Sigmoid colon (tissue), 4 donors: ENCODE measurements around the gene SLC37A4.
A peak's percentile ranks its signal among the peaks of the same experiment; 100 is the strongest.

Experiments
- CTCF ChIP-seq, 4 experiments: fragments of 450-650 bp in 3 of 4; fragments of 200-600 bp in 1 of 4; IDR thresholded peaks; one replicate each; pipeline ENCODE4 v1.5.1; 2016 to 2019; ENCODE audit warnings: antibody characterized with exemption in 4 of 4, mild to moderate bottlenecking in 3 of 4, moderate library complexity in 2 of 4
- EP300 ChIP-seq, 4 donors: sonication (generic); formaldehyde crosslinking; IDR thresholded peaks; one replicate each; pipeline ENCODE4 v1.6.1; 2017; ENCODE audit warnings: antibody characterized with exemption in 4 of 4
- POLR2A ChIP-seq, 2 donors: fragments of 450-650 bp; IDR thresholded peaks; one replicate each; pipeline ENCODE4 v1.6.1; 2016; ENCODE audit warnings: antibody characterized with exemption in 2 of 2, mild to moderate bottlenecking in 2 of 2, moderate library complexity in 2 of 2
- POLR2AphosphoS5 ChIP-seq, 4 donors: sonication (generic); formaldehyde crosslinking; IDR thresholded peaks; one replicate each; pipeline ENCODE4 v1.6.1; 2017; ENCODE audit warnings: antibody characterized with exemption in 4 of 4

GRCh38 chr11:118996926-118997626 lies 33.6 kb downstream of the SLC37A4 start:
- peak in 1 of 4 experiments; percentile 14 for TF ChIP-seq CTCF (IDR thresholded peaks at IDR 0.05)
- TF ChIP-seq EP300 (IDR thresholded peaks at IDR 0.05), result no peak
- TF ChIP-seq POLR2A (IDR thresholded peaks at IDR 0.05), result no peak
- TF ChIP-seq POLR2AphosphoS5 (IDR thresholded peaks at IDR 0.05), result no peak
